IPS DF 6.9 (cell line): ENCODE measurements around the gene NOP58.
"Not testable (repeated sequence)": the region's sequence is repeated elsewhere in the genome, so short reads cannot be mapped to it uniquely, and the experiment has no call there.

Source experiments
- DNase-seq: peaks from one replicate; pipeline ENCODE4 v3.0.0-alpha.2; 2013; ENCODE audit warnings: low read depth, low spot score
- H3K27ac ChIP-seq: one replicate; pipeline ENCODE4 v1.5.1; 2013; ENCODE audit warnings: low read length, control low read depth
- H3K27me3 ChIP-seq: 2 replicates; pipeline ENCODE4 v1.6.1; 2013; ENCODE audit warnings: mild to moderate bottlenecking, low read length; ENCODE audit not compliant: control insufficient read depth, insufficient read depth
- H3K36me3 ChIP-seq: 2 replicates; pipeline ENCODE4 v1.6.1; 2013; ENCODE audit warnings: low read length; ENCODE audit not compliant: control insufficient read depth, insufficient read depth
- H3K4me1 ChIP-seq: 2 replicates; pipeline ENCODE4 v1.6.1; 2013; ENCODE audit warnings: low read length; ENCODE audit not compliant: control insufficient read depth, insufficient read depth
- H3K4me3 ChIP-seq: 2 replicates; pipeline ENCODE4 v1.5.1; 2013; ENCODE audit warnings: mild to moderate bottlenecking, low read length
- H3K9me3 ChIP-seq: 2 replicates; pipeline ENCODE4 v1.6.1; 2013; ENCODE audit warnings: low read length, inconsistent platforms; ENCODE audit not compliant: control insufficient read depth, insufficient read depth
- WGBS: extraction: QIAGEN DNeasy Blood & Tissue Kit; methylation state at CpG from one replicate; pipeline ENCODE4 v1.1.7; 2013; ENCODE audit warnings: mixed read lengths, missing lambda C conversion rate; ENCODE audit not compliant: insufficient read length, insufficient coverage; 5-methylcytosine and 5-hydroxymethylcytosine counted together

Gene NOP58

GRCh38 chr2:202265467-202266277 lies at the start of gene NOP58:
Gene NOP58, plus strand, starts transcription at chr2:202265763. Its CDS starts 179 bp downstream, at chr2:202265942.
- no peaks in the 10 kb centered on the region for H3K4me1 ChIP-seq
- H3K27ac ChIP-seq, result no peak within 1 kb of the TSS
- H3K4me3 ChIP-seq, result peak within 1 kb of the TSS; percentile 98
- DNase-seq, result peak; percentile 85
- WGBS, result no CpG with 5 or more reads among the region's 54 CpGs
- H3K27me3 ChIP-seq, result no peaks in the 10 kb centered on the region
- H3K9me3 ChIP-seq, result no peaks in the 10 kb centered on the region
- no peaks in the 10 kb centered on the region for H3K36me3 ChIP-seq

- WGBS, result no CpG with 5 or more reads among the region's 1 CpG
- DNase-seq, result no peak
- Histone ChIP-seq H3K36me3 (no peaks in the 10 kb centered on the region; the same call in 1 of the 2 replicates), H3K27me3 (no peaks in the 10 kb centered on the region), H3K27ac (no peak overlapping the region), H3K9me3 (no peaks in the 10 kb centered on the region), H3K4me3 (no peak overlapping the region), H3K4me1 (no peaks in the 10 kb centered on the region; the same call in 1 of the 2 replicates)
Measured at GRCh38 chr2:202221873-202222272, 43.7 kb upstream of the NOP58 start.

GRCh38 chr2:202237787-202238233 lies 27.8 kb upstream of the NOP58 start:
- H3K9me3 ChIP-seq, result no peaks in the 10 kb centered on the region
- peak overlapping the region; percentile 79 for H3K4me3 ChIP-seq
- DNase-seq, result no peak
- H3K27ac ChIP-seq, result no peak overlapping the region
- H3K4me1 ChIP-seq, result no peaks in the 10 kb centered on the region
- H3K27me3 ChIP-seq, result no peaks in the 10 kb centered on the region
- WGBS, result no CpG with 5 or more reads among the region's 30 CpGs
- no peaks in the 10 kb centered on the region for H3K36me3 ChIP-seq

GRCh38 chr2:202238234-202239197 lies 27.0 kb upstream of the NOP58 start, which contains the start of gene SUMO1:
Gene SUMO1, minus strand, starts transcription at chr2:202238597. Its CDS starts 146 bp downstream, at chr2:202238451.
- WGBS, result no CpG with 5 or more reads among the region's 54 CpGs
- no peaks in the 10 kb centered on the region for H3K4me1 ChIP-seq
- peak; percentile 92 for DNase-seq
- no peaks in the 10 kb centered on the region for H3K9me3 ChIP-seq
- no peak within 1 kb of the TSS for H3K27ac ChIP-seq
- H3K4me3 ChIP-seq, result peak within 1 kb of the TSS; percentile 79
- no peaks in the 10 kb centered on the region for H3K27me3 ChIP-seq
- no peaks in the 10 kb centered on the region for H3K36me3 ChIP-seq

- WGBS, result no CpG with 5 or more reads among the region's 5 CpGs
- H3K4me1 ChIP-seq, H3K9me3 ChIP-seq, H3K36me3 ChIP-seq, H3K27ac ChIP-seq, DNase-seq, H3K27me3 ChIP-seq, H3K4me3 ChIP-seq: not testable (repeated sequence)
Measured at GRCh38 chr2:202247710-202248109, 17.9 kb upstream of the NOP58 start.

- H3K36me3 ChIP-seq, result no peaks in the 10 kb centered on the region
- WGBS, result no CpG with 5 or more reads among the region's 10 CpGs
- no peaks in the 10 kb centered on the region for H3K9me3 ChIP-seq
- peak; percentile 80 for DNase-seq
- H3K27ac ChIP-seq, result no peak overlapping the region
- H3K4me1 ChIP-seq, result peaks cover 2% of the 10 kb centered on the region; the same call in 1 of the 2 replicates
- H3K4me3 ChIP-seq, result no peak overlapping the region
- no peaks in the 10 kb centered on the region for H3K27me3 ChIP-seq
Measured at GRCh38 chr2:202249521-202250253, 15.9 kb upstream of the NOP58 start.

- Histone ChIP-seq H3K9me3 (no peaks in the 10 kb centered on the region), H3K27me3 (no peaks in the 10 kb centered on the region), H3K36me3 (no peaks in the 10 kb centered on the region), H3K27ac (no peak overlapping the region), H3K4me3 (no peak overlapping the region), H3K4me1 (peaks cover 2% of the 10 kb centered on the region; the same call in 1 of the 2 replicates)
- no peak for DNase-seq
- WGBS, result no CpG with 5 or more reads among the region's 5 CpGs
Measured at GRCh38 chr2:202251494-202251893, 14.1 kb upstream of the NOP58 start.

GRCh38 chr2:202261531-202261930 lies 4.0 kb upstream of the NOP58 start:
- no peak for DNase-seq
- no peak overlapping the region for H3K27ac ChIP-seq

GRCh38 chr2:202267495-202267894 lies 1.9 kb downstream of the NOP58 start:
- Histone ChIP-seq H3K9me3 (no peaks in the 10 kb centered on the region), H3K4me3 (peak overlapping the region; percentile 45; the same call in 1 of the 2 replicates), H3K27me3 (no peaks in the 10 kb centered on the region), H3K36me3 (no peaks in the 10 kb centered on the region), H3K27ac (no peak overlapping the region), H3K4me1 (no peaks in the 10 kb centered on the region)
- DNase-seq, result no peak
- whole genome bisulfite sequencing, result no CpG with 5 or more reads among the region's 9 CpGs

More at GRCh38 chr2:202261531-202261930, 4.0 kb upstream of the NOP58 start:
- WGBS, result no CpG with 5 or more reads among the region's 4 CpGs
- no peak overlapping the region for H3K4me3 ChIP-seq
- H3K9me3 ChIP-seq, result no peaks in the 10 kb centered on the region
- no peaks in the 10 kb centered on the region for H3K4me1 ChIP-seq
- no peaks in the 10 kb centered on the region for H3K36me3 ChIP-seq
- H3K27me3 ChIP-seq, result no peaks in the 10 kb centered on the region
